CD14-positive monocyte (primary cell): ENCODE results near the gene SLC1A3. TPM values are rescaled to one million over a fixed set of nuclear protein-coding genes. Genes with fewer than 3 reads are reported as not detected.
"Not testable (repeated sequence)": the region's sequence is repeated elsewhere in the genome, so short reads cannot be mapped to it uniquely, and the experiment has no call there.

Experiments used
- DNase-seq, 3 donors: peaks; one replicate each; pipeline ENCODE4 v3.0.0-alpha.2; 2011 to 2022
- H2AFZ ChIP-seq: 2 replicates; pipeline ENCODE4 v1.6.0; 2012; ENCODE audit warnings: mild to moderate bottlenecking, low read depth, low read length, inconsistent platforms; ENCODE audit not compliant: insufficient read depth, poor library complexity, severe bottlenecking
- H3K27ac ChIP-seq, 2 donors: 1 replicate in 1 of 2; 2 replicates in 1 of 2; pipeline ENCODE4 v1.5.1; 2012 to 2013; ENCODE audit warnings: low read length in 2 of 2, control low read depth in 1 of 2, inconsistent platforms in 1 of 2, low read depth in 1 of 2, mild to moderate bottlenecking in 1 of 2
- H3K27me3 ChIP-seq, 2 donors: one replicate each; pipeline versions ENCODE4 v1.6.0 to v1.6.1; 2011 to 2013; ENCODE audit warnings: low read length in 2 of 2; ENCODE audit not compliant: control insufficient read depth in 2 of 2, insufficient read depth in 2 of 2
- H3K36me3 ChIP-seq, 2 donors: replicated peaks in 1 of 2; 1 replicate in 1 of 2; 2 replicates in 1 of 2; pipeline versions ENCODE4 v1.5.1 to v1.6.1; 2012 to 2013; ENCODE audit warnings: low read length in 2 of 2, control low read depth in 1 of 2, inconsistent platforms in 1 of 2, mild to moderate bottlenecking in 1 of 2; ENCODE audit not compliant: insufficient read depth in 2 of 2, control insufficient read depth in 1 of 2
- H3K4me1 ChIP-seq, 2 donors: 1 replicate in 1 of 2; 2 replicates in 1 of 2; pipeline versions ENCODE4 v1.5.1 to v1.6.1; 2012 to 2013; ENCODE audit warnings: low read length in 2 of 2, control low read depth in 1 of 2, inconsistent platforms in 1 of 2, mild to moderate bottlenecking in 1 of 2, moderate library complexity in 1 of 2; ENCODE audit not compliant: insufficient read depth in 2 of 2, control insufficient read depth in 1 of 2
- H3K4me2 ChIP-seq: replicated peaks from 2 replicates; pipeline ENCODE3; 2012; ENCODE audit warnings: low read length, moderate library complexity, mild to moderate bottlenecking; ENCODE audit not compliant: poor library complexity, severe bottlenecking; ENCODE audit errors: extremely low read depth
- H3K4me3 ChIP-seq, 3 experiments: fragments of 200-600 bp in 1 of 3; sonication (generic) in 1 of 3; replicated peaks in 1 of 3; 1 replicate in 2 of 3; 2 replicates in 1 of 3; pipeline ENCODE4 v1.5.1; 2011 to 2013; ENCODE audit warnings: low read length in 3 of 3, mild to moderate bottlenecking in 3 of 3, control low read depth in 2 of 3, low read depth in 2 of 3, inconsistent platforms in 1 of 3, moderate library complexity in 1 of 3
- H3K79me2 ChIP-seq: 2 replicates; pipeline ENCODE4 v1.6.0; 2012; ENCODE audit warnings: mild to moderate bottlenecking, control low read depth, inconsistent platforms, low read length, moderate library complexity; ENCODE audit not compliant: insufficient read depth
- H3K9ac ChIP-seq: 2 replicates; pipeline ENCODE4 v1.6.0; 2017; ENCODE audit warnings: low read length, mild to moderate bottlenecking; ENCODE audit not compliant: insufficient read depth, poor library complexity, severe bottlenecking
- H3K9me3 ChIP-seq, 2 donors: replicated peaks in 1 of 2; 1 replicate in 1 of 2; 2 replicates in 1 of 2; pipeline versions ENCODE4 v1.5.1 to v1.6.1; 2012 to 2013; ENCODE audit warnings: low read length in 2 of 2, control low read depth in 1 of 2; ENCODE audit not compliant: control insufficient read depth in 1 of 2, insufficient read depth in 1 of 2
- H4K20me1 ChIP-seq: 2 replicates; pipeline ENCODE4 v1.6.0; 2012; ENCODE audit warnings: mild to moderate bottlenecking, low read length, control low read depth, moderate library complexity; ENCODE audit not compliant: insufficient read depth
- H3K27ac Mint-ChIP-seq, 7 donors: one replicate each; pipeline ENCODE4 v1.8.0; 2020; ENCODE audit warnings: mild to moderate bottlenecking in 7 of 7, mixed read lengths in 7 of 7, moderate library complexity in 6 of 7, inconsistent platforms in 2 of 7
- H3K27me3 Mint-ChIP-seq, 3 donors: one replicate each; pipeline ENCODE4 v1.8.0; 2021 to 2022; ENCODE audit warnings: low read depth in 3 of 3, mild to moderate bottlenecking in 3 of 3, mixed read lengths in 3 of 3, moderate library complexity in 3 of 3, inconsistent platforms in 1 of 3
- H3K36me3 Mint-ChIP-seq, 2 donors: one replicate each; pipeline ENCODE4 v1.8.0; 2020; ENCODE audit warnings: mixed read lengths in 2 of 2, inconsistent platforms in 1 of 2, mild to moderate bottlenecking in 1 of 2
- H3K4me1 Mint-ChIP-seq: one replicate; pipeline ENCODE4 v1.8.0; 2020; ENCODE audit warnings: mild to moderate bottlenecking, mixed read lengths
- H3K4me3 Mint-ChIP-seq, 2 donors: one replicate each; pipeline ENCODE4 v1.8.0; 2020; ENCODE audit warnings: mild to moderate bottlenecking in 2 of 2, mixed read lengths in 2 of 2, moderate library complexity in 1 of 2
- H3K9me3 Mint-ChIP-seq, 7 donors: one replicate each; pipeline ENCODE4 v1.8.0; 2020 to 2022; ENCODE audit warnings: mixed read lengths in 7 of 7, mild to moderate bottlenecking in 6 of 7, moderate library complexity in 6 of 7, inconsistent platforms in 2 of 7
- WGBS: methylation state at CpG from one replicate; pipeline ENCODE4 v1.1.5; 2013; ENCODE audit warnings: missing lambda C conversion rate; ENCODE audit not compliant: insufficient coverage; 5-methylcytosine and 5-hydroxymethylcytosine counted together
- intact Hi-C, 2 donors: fragments of 100-400 bp; cut with micrococcal nuclease; formaldehyde crosslinking; loops; one replicate each; pipeline versions ENCODE4 v1.15.0 to v1.15.1; 2023
- polyA plus RNA-seq, 3 donors: library from polyadenylated mRNA; depleted of rRNA in 1 of 3; unstranded in 2 of 3; stranded (reverse) in 1 of 3; fragments of 300-500 nt in 2 of 3; fragments of >200 nt in 1 of 3; fragmentation: Illumina TruSeq in 2 of 3; gene quantifications; 1 replicate in 2 of 3; 2 replicates in 1 of 3; pipeline ENCODE4 v1.2.3, GENCODE V29; 2012 to 2021
- TF ChIP-seq, protein P1 (sequence below): fragments of 200-600 bp; IDR thresholded peaks from one replicate; pipeline ENCODE4 v1.8.0; 2022; ENCODE audit warnings: antibody characterized with exemption, mild to moderate bottlenecking

The SLC1A3 gene
- polyA plus RNA-seq, 3 donors = 1.2 to 3.3 (median 1.3) TPM

GRCh38 chr5:36642089-36642488, 35.7 kb downstream of the SLC1A3 start:
- H3K27me3 ChIP-seq = no peaks in the 10 kb centered on the region
- no peak overlapping the region for H3K4me3 ChIP-seq
- Mint-ChIP-seq H3K4me3 (no peak overlapping the region), H3K27ac (no peak overlapping the region), H3K27me3 (peaks cover 0 to 2% (median 0%) of the 10 kb centered on the region in 3 donors), H3K9me3 (peaks cover 0 to 3% (median 0%) of the 10 kb centered on the region in 7 donors), H3K4me1 (peaks cover 3% of the 10 kb centered on the region), H3K36me3 (peaks cover 29 to 31% of the 10 kb centered on the region in 2 donors)
- DNase-seq = no peak
- H3K27ac ChIP-seq = no peak overlapping the region
- intact Hi-C loops = no loop called here
- H3K9me3 ChIP-seq = no peaks in the 10 kb centered on the region
- H2AFZ ChIP-seq = no peak overlapping the region
- TF ChIP-seq, protein P1, sequence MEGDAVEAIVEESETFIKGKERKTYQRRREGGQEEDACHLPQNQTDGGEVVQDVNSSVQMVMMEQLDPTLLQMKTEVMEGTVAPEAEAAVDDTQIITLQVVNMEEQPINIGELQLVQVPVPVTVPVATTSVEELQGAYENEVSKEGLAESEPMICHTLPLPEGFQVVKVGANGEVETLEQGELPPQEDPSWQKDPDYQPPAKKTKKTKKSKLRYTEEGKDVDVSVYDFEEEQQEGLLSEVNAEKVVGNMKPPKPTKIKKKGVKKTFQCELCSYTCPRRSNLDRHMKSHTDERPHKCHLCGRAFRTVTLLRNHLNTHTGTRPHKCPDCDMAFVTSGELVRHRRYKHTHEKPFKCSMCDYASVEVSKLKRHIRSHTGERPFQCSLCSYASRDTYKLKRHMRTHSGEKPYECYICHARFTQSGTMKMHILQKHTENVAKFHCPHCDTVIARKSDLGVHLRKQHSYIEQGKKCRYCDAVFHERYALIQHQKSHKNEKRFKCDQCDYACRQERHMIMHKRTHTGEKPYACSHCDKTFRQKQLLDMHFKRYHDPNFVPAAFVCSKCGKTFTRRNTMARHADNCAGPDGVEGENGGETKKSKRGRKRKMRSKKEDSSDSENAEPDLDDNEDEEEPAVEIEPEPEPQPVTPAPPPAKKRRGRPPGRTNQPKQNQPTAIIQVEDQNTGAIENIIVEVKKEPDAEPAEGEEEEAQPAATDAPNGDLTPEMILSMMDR = no peak
- no peak overlapping the region for H3K4me2 ChIP-seq
- H3K4me1 ChIP-seq = no peaks in the 10 kb centered on the region
- H3K79me2 ChIP-seq = no peaks in the 10 kb centered on the region
- peaks cover 0 to 16% of the 10 kb centered on the region in 2 donors for H3K36me3 ChIP-seq
- H3K9ac ChIP-seq = no peak overlapping the region
- WGBS = 100% methylated on average over 2 of the region's 4 CpGs
- no peaks in the 10 kb centered on the region for H4K20me1 ChIP-seq

- Mint-ChIP-seq H3K27ac (no peak overlapping the region), H3K27me3 (peaks cover 0 to 2% (median 0%) of the 10 kb centered on the region in 3 donors), H3K36me3 (peaks cover 27 to 29% of the 10 kb centered on the region in 2 donors), H3K4me3 (no peak overlapping the region), H3K9me3 (peaks cover 0 to 3% (median 0%) of the 10 kb centered on the region in 7 donors), H3K4me1 (peaks cover 3% of the 10 kb centered on the region)
- no peaks in the 10 kb centered on the region for H3K9me3 ChIP-seq
- no peak overlapping the region for H2AFZ ChIP-seq
- no peak overlapping the region for H3K9ac ChIP-seq
- no peaks in the 10 kb centered on the region for H3K79me2 ChIP-seq
- no peak overlapping the region for H3K4me2 ChIP-seq
- no peak for DNase-seq
- H3K36me3 ChIP-seq = peaks cover 0 to 12% of the 10 kb centered on the region in 2 donors
- TF ChIP-seq, protein P1 = no peak
- H3K27me3 ChIP-seq = no peaks in the 10 kb centered on the region
- no peak overlapping the region for H3K27ac ChIP-seq
- no peaks in the 10 kb centered on the region for H3K4me1 ChIP-seq
- no CpG with 5 or more reads among the region's 1 CpG for WGBS
- no peak overlapping the region for H3K4me3 ChIP-seq
- intact Hi-C loops = no loop called here
- no peaks in the 10 kb centered on the region for H4K20me1 ChIP-seq
Measured at GRCh38 chr5:36643162-36643561, 36.8 kb downstream of the SLC1A3 start.

- H3K36me3 Mint-ChIP-seq = peaks cover 21 to 27% of the 10 kb centered on the region in 2 donors
- intact Hi-C loops, H4K20me1 ChIP-seq, H3K79me2 ChIP-seq, H3K4me1 Mint-ChIP-seq, H3K9me3 ChIP-seq, H2AFZ ChIP-seq, H3K4me1 ChIP-seq, H3K27me3 Mint-ChIP-seq, H3K27ac ChIP-seq, H3K4me2 ChIP-seq, H3K9me3 Mint-ChIP-seq, H3K27ac Mint-ChIP-seq, H3K4me3 Mint-ChIP-seq, H3K9ac ChIP-seq, H3K4me3 ChIP-seq, DNase-seq, H3K27me3 ChIP-seq: not testable (repeated sequence)
- 100% methylated on average over 1 of the region's 5 CpGs for WGBS
- H3K36me3 ChIP-seq = peaks cover 0 to 16% of the 10 kb centered on the region in 2 donors
Measured at GRCh38 chr5:36643841-36644240, 37.4 kb downstream of the SLC1A3 start.
